PC-3 (cell line): ENCODE measurements around the gene WNK2. TPM values are rescaled to one million over a fixed set of nuclear protein-coding genes. Genes with fewer than 3 reads are reported as not detected.

Experiments
- ATAC-seq: fragments of 200-7000 bp; cut with Tn5 transposase; 2 replicates; pipeline ENCODE4 v1.9.1; 2020; ENCODE audit warnings: mild to moderate bottlenecking, moderate library complexity
- BruUV-seq: library from RNA; stranded (reverse); fragments of 400-500 nt; replicated peaks from 2 replicates; lab custom pipeline; 2021; lab: Mats Ljungman, UMichigan
- CTCF ChIA-PET: fragments of 300-600 bp; sonication (Branson Sonifier 250); formaldehyde crosslinking; loops from one replicate; lab custom pipeline; 2022; ENCODE audit warnings: antibody characterized with exemption; lab: Charles Lee
- POLR2A ChIA-PET: fragments of 300-600 bp; sonication (Branson Sonifier 250); formaldehyde crosslinking; loops from one replicate; lab custom pipeline; 2022; ENCODE audit warnings: antibody characterized with exemption; ENCODE audit not compliant: unreplicated experiment; lab: Charles Lee
- DNase-seq: peaks from one replicate; pipeline ENCODE4 v3.0.0-alpha.2; 2015
- H2AFZ ChIP-seq: fragments of 300-600 bp; sonication (generic); 2 replicates; pipeline ENCODE4 v1.6.0; 2016; ENCODE audit warnings: antibody characterized with exemption, low read length
- H3F3A ChIP-seq: fragments of 300-600 bp; sonication (generic); one replicate; pipeline ENCODE4 v1.6.0; 2017; ENCODE audit warnings: antibody characterized with exemption, low read length, control low read depth, mild to moderate bottlenecking; ENCODE audit not compliant: unreplicated experiment
- H3K27ac ChIP-seq: fragments of 300-600 bp; sonication (generic); 2 replicates; pipeline ENCODE4 v1.5.1; 2016; ENCODE audit warnings: mild to moderate bottlenecking, low read length
- H3K27me3 ChIP-seq: fragments of 300-600 bp; sonication (generic); 2 replicates; pipeline ENCODE4 v1.6.1; 2016; ENCODE audit warnings: low read length, mixed read lengths
- H3K36me3 ChIP-seq: fragments of 300-600 bp; sonication (generic); 2 replicates; pipeline ENCODE4 v1.6.1; 2016; ENCODE audit warnings: low read depth, mixed run types, low read length, mixed read lengths
- H3K4me1 ChIP-seq: fragments of 300-600 bp; sonication (generic); 2 replicates; pipeline ENCODE4 v1.5.1; 2016; ENCODE audit warnings: low read length; ENCODE audit not compliant: insufficient read depth
- H3K4me2 ChIP-seq: fragments of 300-600 bp; sonication (generic); 2 replicates; pipeline ENCODE4 v1.6.0; 2016; ENCODE audit warnings: low read length
- H3K4me3 ChIP-seq: fragments of 300-600 bp; sonication (generic); 2 replicates; pipeline ENCODE4 v1.5.1; 2016; ENCODE audit warnings: mild to moderate bottlenecking, low read length, mixed read lengths
- H3K79me2 ChIP-seq: fragments of 300-600 bp; sonication (generic); 2 replicates; pipeline ENCODE4 v1.6.1; 2017; ENCODE audit warnings: low read length, mixed read lengths
- H3K9ac ChIP-seq: fragments of 300-600 bp; sonication (generic); 2 replicates; pipeline ENCODE4 v1.6.0; 2016; ENCODE audit warnings: mild to moderate bottlenecking, low read length
- H3K9me2 ChIP-seq: fragments of 300-600 bp; sonication (generic); replicated peaks from 2 replicates; pipeline ENCODE4 v1.6.1; 2016; ENCODE audit warnings: mixed run types, low read length, mixed read lengths
- H3K9me3 ChIP-seq: fragments of 300-600 bp; sonication (generic); 2 replicates; pipeline ENCODE4 v1.6.1; 2016; ENCODE audit warnings: low read length, mixed read lengths
- H4K20me1 ChIP-seq: fragments of 300-600 bp; sonication (generic); 2 replicates; pipeline ENCODE4 v1.6.1; 2016; ENCODE audit warnings: low read length, mixed read lengths
- EZH2 ChIP-seq: fragments of 300-600 bp; sonication (generic); IDR thresholded peaks from one replicate; pipeline ENCODE4 v1.6.1; 2017; ENCODE audit warnings: antibody characterized with exemption, mild to moderate bottlenecking, low read length; ENCODE audit not compliant: unreplicated experiment
- EZH2phosphoT487 ChIP-seq: fragments of 300-600 bp; sonication (generic); IDR thresholded peaks from 2 replicates; pipeline ENCODE4 v1.6.1; 2018; ENCODE audit warnings: mild to moderate bottlenecking, antibody characterized with exemption, low read length, borderline replicate concordance
- intact Hi-C: fragments of 100-400 bp; cut with micrococcal nuclease; formaldehyde crosslinking; loops from 2 replicates; pipeline ENCODE4 v1.9.0; 2023
- total RNA-seq: library from RNA; depleted of rRNA; stranded (reverse); fragments of >200 nt; gene quantifications from 2 replicates; pipeline ENCODE4 v1.2.3, GENCODE V29; 2014
- TF ChIP-seq, protein P1 (sequence below): fragments of 300-600 bp; sonication (generic); conservative IDR thresholded peaks from 2 replicates; pipeline ENCODE4 v1.5.1; 2017; ENCODE audit warnings: antibody characterized with exemption, low read depth, mild to moderate bottlenecking, low read length

Gene WNK2
- total RNA-seq, 1 experiment from 2014 or later = 11.7 TPM

DNA sequence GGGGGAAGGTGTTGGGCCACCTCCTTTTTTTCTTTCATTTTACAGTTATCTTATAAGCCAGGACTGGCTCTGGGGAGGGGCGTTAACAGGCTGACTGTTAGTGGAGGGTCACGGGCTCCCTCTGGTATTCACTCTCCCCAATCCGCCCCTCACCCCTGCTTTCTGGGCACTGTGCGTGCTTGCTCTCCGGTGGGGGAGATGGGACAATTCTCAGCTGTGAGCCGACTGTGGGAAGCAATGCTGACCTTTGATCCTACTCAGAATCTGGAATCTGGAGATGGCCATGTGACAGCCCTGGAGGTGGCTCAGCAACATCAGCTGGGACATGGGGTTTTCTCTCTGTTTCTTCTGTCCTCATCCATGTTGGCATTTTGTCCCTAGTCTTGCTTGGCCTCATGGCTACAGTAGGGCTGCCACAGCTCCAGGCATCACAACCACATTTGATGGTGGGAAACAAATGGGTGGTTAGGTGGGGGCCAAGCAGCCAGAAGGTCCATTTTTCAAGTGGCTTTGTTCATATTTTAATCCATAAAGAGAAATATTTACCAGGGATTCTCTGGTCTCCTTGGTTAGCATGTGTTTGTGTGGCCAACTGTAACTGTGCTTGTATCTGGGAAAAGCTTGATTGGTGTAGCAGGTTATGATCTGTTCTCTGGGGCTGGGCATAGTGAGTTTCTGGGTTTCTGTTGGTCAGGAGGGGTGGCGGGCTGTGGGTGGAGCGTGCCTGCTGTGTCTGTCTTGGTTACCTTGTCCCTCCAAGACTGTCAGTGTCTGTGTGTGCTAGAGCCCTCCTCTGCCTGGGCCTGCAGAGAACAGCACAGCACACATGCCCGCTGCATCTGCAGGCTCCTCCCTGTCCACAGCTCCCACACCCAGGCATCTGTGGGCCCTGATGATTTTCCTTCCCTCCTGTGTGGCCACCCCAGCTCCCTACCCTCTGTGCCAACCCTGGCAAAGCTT, 12.4 kb downstream of the WNK2 start:
- Histone ChIP-seq H3K9me2 (no peaks in the 10 kb centered on the region), H3K79me2 (peaks cover 48% of the 10 kb centered on the region), H3K27ac (no peak overlapping the region), H3K4me3 (no peak overlapping the region), H2AFZ (no peak overlapping the region), H3K9ac (no peak overlapping the region), H3K4me2 (no peak overlapping the region), H3F3A (no peaks in the 10 kb centered on the region), H3K27me3 (no peaks in the 10 kb centered on the region), H3K36me3 (no peaks in the 10 kb centered on the region), H3K4me1 (peaks cover 6% of the 10 kb centered on the region), H3K9me3 (no peaks in the 10 kb centered on the region), H4K20me1 (no peaks in the 10 kb centered on the region)
- DNase-seq = no peak
- ATAC-seq = no peak
- BruUV-seq = no TSS peak
- intact Hi-C loops = no loop called here
- ChIA-PET CTCF (no interaction called here), POLR2A (no interaction called here)
- no peak for TF ChIP-seq EZH2
- no peak for TF ChIP-seq EZH2phosphoT487
- TF ChIP-seq, protein P1, sequence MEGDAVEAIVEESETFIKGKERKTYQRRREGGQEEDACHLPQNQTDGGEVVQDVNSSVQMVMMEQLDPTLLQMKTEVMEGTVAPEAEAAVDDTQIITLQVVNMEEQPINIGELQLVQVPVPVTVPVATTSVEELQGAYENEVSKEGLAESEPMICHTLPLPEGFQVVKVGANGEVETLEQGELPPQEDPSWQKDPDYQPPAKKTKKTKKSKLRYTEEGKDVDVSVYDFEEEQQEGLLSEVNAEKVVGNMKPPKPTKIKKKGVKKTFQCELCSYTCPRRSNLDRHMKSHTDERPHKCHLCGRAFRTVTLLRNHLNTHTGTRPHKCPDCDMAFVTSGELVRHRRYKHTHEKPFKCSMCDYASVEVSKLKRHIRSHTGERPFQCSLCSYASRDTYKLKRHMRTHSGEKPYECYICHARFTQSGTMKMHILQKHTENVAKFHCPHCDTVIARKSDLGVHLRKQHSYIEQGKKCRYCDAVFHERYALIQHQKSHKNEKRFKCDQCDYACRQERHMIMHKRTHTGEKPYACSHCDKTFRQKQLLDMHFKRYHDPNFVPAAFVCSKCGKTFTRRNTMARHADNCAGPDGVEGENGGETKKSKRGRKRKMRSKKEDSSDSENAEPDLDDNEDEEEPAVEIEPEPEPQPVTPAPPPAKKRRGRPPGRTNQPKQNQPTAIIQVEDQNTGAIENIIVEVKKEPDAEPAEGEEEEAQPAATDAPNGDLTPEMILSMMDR = no peak

DNA sequence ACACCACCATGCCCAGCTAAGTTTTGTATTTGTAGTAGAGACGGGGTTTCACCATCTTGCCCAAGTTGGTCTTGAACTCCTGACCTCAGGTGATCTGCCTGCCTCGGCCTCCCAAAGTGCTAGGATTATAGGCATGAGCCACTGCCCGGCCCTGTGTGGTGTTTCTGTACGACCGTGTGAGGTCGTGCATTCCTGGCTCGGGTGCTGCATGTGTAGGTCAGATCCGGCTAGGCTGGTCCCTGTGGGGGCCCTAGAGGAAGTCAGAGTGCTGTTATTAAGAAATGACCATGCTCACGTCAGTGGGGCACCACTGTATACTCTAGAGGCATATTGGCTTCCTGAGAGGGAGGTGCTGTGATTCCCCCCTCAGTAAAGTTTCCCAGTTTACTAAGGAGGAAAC, 13.7 kb downstream of the WNK2 start:
- intact Hi-C loops = no loop called here
- Histone ChIP-seq H3K4me3 (no peak overlapping the region), H3K36me3 (no peaks in the 10 kb centered on the region), H3K9me3 (no peaks in the 10 kb centered on the region), H3F3A (no peaks in the 10 kb centered on the region), H3K27ac (no peak overlapping the region), H2AFZ (no peak overlapping the region), H4K20me1 (no peaks in the 10 kb centered on the region), H3K9ac (no peak overlapping the region), H3K4me1 (peaks cover 14% of the 10 kb centered on the region), H3K9me2 (no peaks in the 10 kb centered on the region), H3K79me2 (peaks cover 56% of the 10 kb centered on the region), H3K27me3 (no peaks in the 10 kb centered on the region), H3K4me2 (no peak overlapping the region)
- CTCF ChIA-PET = no interaction called here
- POLR2A ChIA-PET = no interaction called here
- no peak for DNase-seq
- no TSS peak for BruUV-seq
- TF ChIP-seq EZH2phosphoT487 (no peak), EZH2 (no peak)
- TF ChIP-seq, protein P1 = no peak
- no peak for ATAC-seq
